Neural cell (in vitro differentiated cells): Measurements from ENCODE around the gene ADISSP.

ENCODE experiments used
- CTCF ChIP-seq: fragments of 450-650 bp; IDR thresholded peaks from 2 replicates; pipeline ENCODE4 v1.5.1; 2014; ENCODE audit warnings: antibody characterized with exemption, mild to moderate bottlenecking, moderate library complexity; ENCODE audit not compliant: poor library complexity, severe bottlenecking
- EP300 ChIP-seq: fragments of 450-650 bp; conservative IDR thresholded peaks from 2 replicates; pipeline ENCODE4 v1.6.1; 2014; ENCODE audit warnings: antibody characterized with exemption, mild to moderate bottlenecking, moderate library complexity; ENCODE audit not compliant: poor library complexity, severe bottlenecking
- EZH2 ChIP-seq: fragments of 200-600, 300-800 bp; shearing (Covaris generic), sonication (generic); IDR thresholded peaks from 2 replicates; pipeline ENCODE4 v1.6.1; 2014; ENCODE audit warnings: antibody characterized with exemption, low read length, borderline replicate concordance, mild to moderate bottlenecking; ENCODE audit not compliant: insufficient read depth, poor library complexity, severe bottlenecking
- MXI1 ChIP-seq: fragments of 450-650 bp; conservative IDR thresholded peaks from 2 replicates; pipeline ENCODE4 v1.6.1; 2014; ENCODE audit warnings: antibody characterized with exemption, mild to moderate bottlenecking; ENCODE audit not compliant: poor library complexity, severe bottlenecking
- POLR2AphosphoS5 ChIP-seq: IDR thresholded peaks from 2 replicates; pipeline ENCODE4 v1.6.1; 2012
- RAD21 ChIP-seq: fragments of 450-650 bp; conservative IDR thresholded peaks from 2 replicates; pipeline ENCODE4 v1.6.1; 2014; ENCODE audit warnings: antibody characterized with exemption, mild to moderate bottlenecking, moderate library complexity
- REST ChIP-seq: IDR thresholded peaks from 2 replicates; pipeline ENCODE4 v1.6.1; 2012; ENCODE audit warnings: borderline replicate concordance
- TAF1 ChIP-seq: IDR thresholded peaks from 2 replicates; pipeline ENCODE4 v1.6.1; 2012; ENCODE audit warnings: low read depth

GRCh38 chr20:3755814-3756480 lies 11.6 kb downstream of the ADISSP start:
- TF ChIP-seq CTCF (no peak), POLR2AphosphoS5 (no peak), REST (no peak), EZH2 (no peak), TAF1 (no peak), EP300 (no peak), MXI1 (no peak), RAD21 (no peak)
